Measurements from ENCODE around the gene COPZ2.

COPZ2 gene

GRCh38 chr17:47982091-47982617 lies 55.4 kb downstream of the COPZ2 start:
- no peak overlapping the region for H3K9ac ChIP-seq (ENCODE audit: low read length)
- H3F3A ChIP-seq (ENCODE audit: insufficient read depth) = no peaks in the 10 kb centered on the region
- H3K79me2 ChIP-seq (ENCODE audit: insufficient read depth, low read length) = no peaks in the 10 kb centered on the region
- no peaks in the 10 kb centered on the region for H4K20me1 ChIP-seq (ENCODE audit: low read depth, low read length)
- peaks cover 7% of the 10 kb centered on the region; the same call in 1 of the 2 replicates for H3K36me3 ChIP-seq (ENCODE audit: low read length)
- no peak overlapping the region for H3K4me2 ChIP-seq (ENCODE audit: low read depth, low read length, poor library complexity, severe bottlenecking)
- no peaks in the 10 kb centered on the region for H3K27me3 ChIP-seq (ENCODE audit: low read length)
- no peak overlapping the region for H3K27ac ChIP-seq (ENCODE audit: low read depth, low read length)
- TF ChIP-seq EZH2phosphoT487 (conservative IDR thresholded peaks at IDR 0.05; ENCODE audit: low read length) = no peak
- no peak for TF ChIP-seq CTCF (IDR thresholded peaks at IDR 0.05; ENCODE audit: insufficient read depth, low read length, poor library complexity, severe bottlenecking)
- H3K9me2 ChIP-seq (replicated peaks; ENCODE audit: insufficient read depth, low read length) = no peaks in the 10 kb centered on the region
- no peak overlapping the region for H2AFZ ChIP-seq (ENCODE audit: low read depth, low read length, severe bottlenecking)
- H3K9me3 ChIP-seq (ENCODE audit: insufficient read depth, low read length) = no peaks in the 10 kb centered on the region
- H3K4me3 ChIP-seq (ENCODE audit: insufficient read depth, low read length, poor library complexity, severe bottlenecking) = no peak overlapping the region

GRCh38 chr17:47981462-47981861 lies 56.1 kb downstream of the COPZ2 start:
- H3K9ac ChIP-seq (ENCODE audit: low read length) = no peak overlapping the region
- H3K36me3 ChIP-seq (ENCODE audit: low read length) = peaks cover 7% of the 10 kb centered on the region; the same call in 1 of the 2 replicates
- no peak overlapping the region for H3K27ac ChIP-seq (ENCODE audit: low read depth, low read length)
- no peak overlapping the region for H3K4me3 ChIP-seq (ENCODE audit: insufficient read depth, low read length, poor library complexity, severe bottlenecking)
- H3K9me3 ChIP-seq (ENCODE audit: insufficient read depth, low read length) = no peaks in the 10 kb centered on the region
- H2AFZ ChIP-seq (ENCODE audit: low read depth, low read length, severe bottlenecking) = no peak overlapping the region
- H3K27me3 ChIP-seq (ENCODE audit: low read length) = no peaks in the 10 kb centered on the region
- no peak overlapping the region for H3K4me2 ChIP-seq (ENCODE audit: low read depth, low read length, poor library complexity, severe bottlenecking)
- TF ChIP-seq EZH2phosphoT487 (conservative IDR thresholded peaks at IDR 0.05; ENCODE audit: low read length) (no peak), CTCF (IDR thresholded peaks at IDR 0.05; ENCODE audit: insufficient read depth, low read length, poor library complexity, severe bottlenecking) (no peak)
- H3K79me2 ChIP-seq (ENCODE audit: insufficient read depth, low read length) = no peaks in the 10 kb centered on the region
- no peaks in the 10 kb centered on the region for H3F3A ChIP-seq (ENCODE audit: insufficient read depth)
- no peaks in the 10 kb centered on the region for H3K9me2 ChIP-seq (replicated peaks; ENCODE audit: insufficient read depth, low read length)
- no peaks in the 10 kb centered on the region for H4K20me1 ChIP-seq (ENCODE audit: low read depth, low read length)

GRCh38 chr17:47980541-47980940 lies 57.1 kb downstream of the COPZ2 start:
- no peaks in the 10 kb centered on the region for H3K79me2 ChIP-seq (ENCODE audit: insufficient read depth, low read length)
- H3F3A ChIP-seq (ENCODE audit: insufficient read depth) = no peaks in the 10 kb centered on the region
- no peaks in the 10 kb centered on the region for H3K9me2 ChIP-seq (replicated peaks; ENCODE audit: insufficient read depth, low read length)
- peaks cover 7% of the 10 kb centered on the region; the same call in 1 of the 2 replicates for H3K36me3 ChIP-seq (ENCODE audit: low read length)
- H3K9me3 ChIP-seq (ENCODE audit: insufficient read depth, low read length) = no peaks in the 10 kb centered on the region
- no peak overlapping the region for H3K9ac ChIP-seq (ENCODE audit: low read length)
- no peak for TF ChIP-seq EZH2phosphoT487 (conservative IDR thresholded peaks at IDR 0.05; ENCODE audit: low read length)
- TF ChIP-seq CTCF (IDR thresholded peaks at IDR 0.05; ENCODE audit: insufficient read depth, low read length, poor library complexity, severe bottlenecking) = no peak
- no peak overlapping the region for H3K27ac ChIP-seq (ENCODE audit: low read depth, low read length)
- no peak overlapping the region for H2AFZ ChIP-seq (ENCODE audit: low read depth, low read length, severe bottlenecking)
- H4K20me1 ChIP-seq (ENCODE audit: low read depth, low read length) = no peaks in the 10 kb centered on the region
- H3K4me2 ChIP-seq (ENCODE audit: low read depth, low read length, poor library complexity, severe bottlenecking) = no peak overlapping the region
- H3K27me3 ChIP-seq (ENCODE audit: low read length) = no peaks in the 10 kb centered on the region
- no peak overlapping the region for H3K4me3 ChIP-seq (ENCODE audit: insufficient read depth, low read length, poor library complexity, severe bottlenecking)
